HepG2 (cell line): ENCODE results near the gene RFX7. TPM values are rescaled to one million over a fixed set of nuclear protein-coding genes. Genes with fewer than 3 reads are reported as not detected.

Experiments
- BHLHE40 ChIP-seq: IDR thresholded peaks from 2 replicates; pipeline ENCODE4 v1.6.1; 2011; ENCODE audit warnings: low read length, improper control_type of control experiment
- CREB3 ChIP-seq: sonication (generic); formaldehyde crosslinking; IDR thresholded peaks from 2 replicates; pipeline ENCODE4 v1.5.0; 2020; ENCODE audit warnings: missing genetic modification reagents
- FOXA1 ChIP-seq, 2 experiments: fragments of 450-650 bp in 1 of 2; sonication (generic) in 1 of 2; formaldehyde crosslinking in 1 of 2; IDR thresholded peaks; 2 replicates each; pipeline versions ENCODE4 v1.4.0 to v1.6.1; 2016 to 2020; ENCODE audit warnings: missing genetic modification reagents in 1 of 2
- JUN ChIP-seq: sonication (generic); formaldehyde crosslinking; IDR thresholded peaks from 2 replicates; pipeline ENCODE4 v1.4.0; 2020; ENCODE audit warnings: mild to moderate bottlenecking, missing genetic modification reagents
- MAFF ChIP-seq: IDR thresholded peaks from 2 replicates; pipeline ENCODE4 v1.6.1; 2011; ENCODE audit warnings: low read depth, low read length, improper control_type of control experiment
- POGK ChIP-seq: sonication (generic); formaldehyde crosslinking; conservative IDR thresholded peaks from 2 replicates; pipeline ENCODE4 v1.8.0; 2022; ENCODE audit warnings: mild to moderate bottlenecking, moderate library complexity, missing genetic modification reagents
- SAP130 ChIP-seq: IDR thresholded peaks from 2 replicates; pipeline ENCODE4 v1.6.1; 2016; ENCODE audit warnings: low read depth
- TFE3 ChIP-seq: IDR thresholded peaks from 2 replicates; pipeline ENCODE4 v1.6.1; 2016
- THYN1 ChIP-seq: sonication (generic); formaldehyde crosslinking; IDR thresholded peaks from 2 replicates; pipeline ENCODE4 v1.8.1; 2023; ENCODE audit warnings: low read depth, mild to moderate bottlenecking, moderate library complexity, missing genetic modification reagents, borderline replicate concordance
- ZBTB10 ChIP-seq: sonication (generic); formaldehyde crosslinking; IDR thresholded peaks from 2 replicates; pipeline ENCODE4 v1.4.0; 2020; ENCODE audit warnings: missing genetic modification reagents, borderline replicate concordance
- ZBTB34 ChIP-seq: sonication (generic); formaldehyde crosslinking; IDR thresholded peaks from 2 replicates; pipeline ENCODE4 v1.8.0; 2022; ENCODE audit warnings: mild to moderate bottlenecking, missing genetic modification reagents
- ZHX1 ChIP-seq: sonication (generic); formaldehyde crosslinking; IDR thresholded peaks from 2 replicates; pipeline ENCODE4 v1.8.1; 2022; ENCODE audit warnings: low read depth, mild to moderate bottlenecking, missing genetic modification reagents
- ZMAT3 ChIP-seq: sonication (generic); formaldehyde crosslinking; conservative IDR thresholded peaks from 2 replicates; pipeline ENCODE4 v1.7.0; 2021; ENCODE audit warnings: missing genetic modification reagents
- ZNF350 ChIP-seq: sonication (generic); formaldehyde crosslinking; IDR thresholded peaks from 2 replicates; pipeline ENCODE4 v1.4.0; 2020; ENCODE audit warnings: mild to moderate bottlenecking, low read depth, missing genetic modification reagents, borderline replicate concordance
- ZNF550 ChIP-seq: sonication (generic); formaldehyde crosslinking; IDR thresholded peaks from 2 replicates; pipeline ENCODE4 v1.4.0; 2020; ENCODE audit warnings: mild to moderate bottlenecking, missing genetic modification reagents, borderline replicate concordance
- polyA plus RNA-seq, 8 experiments: library from polyadenylated mRNA; depleted of rRNA in 3 of 8; stranded (reverse) in 7 of 8; unstranded in 1 of 8; fragments of >200 nt; fragmentation: Illumina TruSeq in 4 of 8; extraction: Trizol in 4 of 8; gene quantifications; 2 replicates each; pipeline versions ENCODE4 v1.2.1 to v1.2.3, GENCODE V29; 2011 to 2016; ENCODE audit warnings: low read depth in 4 of 8, missing spikeins in 1 of 8, mixed read lengths in 1 of 8; ENCODE audit not compliant: insufficient read depth in 1 of 8
- total RNA-seq, 5 experiments: library from RNA; depleted of rRNA; stranded (reverse); fragments of >200 nt; fragmentation: Illumina TruSeq; extraction: Trizol; gene quantifications; 2 replicates each; pipeline ENCODE4 v1.2.3, GENCODE V29; 2016; ENCODE audit warnings: low read depth in 1 of 5

RFX7 gene
- total and polyA plus RNA-seq, 2 of the 13 experiments (the other 11 are each of a cell fraction or from before 2014, with no cell fraction given), result 8.5 to 10.4 TPM

- no peak for TF ChIP-seq ZNF550 (CRISPR knock-in tag)
- no peak for TF ChIP-seq ZMAT3 (CRISPR knock-in tag)
- peak; percentile 99 for TF ChIP-seq BHLHE40
- TF ChIP-seq THYN1, result no peak
- no peak for TF ChIP-seq MAFF
- TF ChIP-seq FOXA1 (IDR thresholded peaks at IDR 0.05), result no peak
- 0 out of 2 replicates have a peak, but pooled peaks have one; percentile 25 for TF ChIP-seq FOXA1 (CRISPR knock-in tag; IDR thresholded peaks at IDR 0.05)
- TF ChIP-seq ZNF350, result peak; percentile 68; the same call in 1 of the 2 replicates
- peak; percentile 96 for TF ChIP-seq JUN (CRISPR knock-in tag)
- TF ChIP-seq POGK, result peak; percentile 74; the same call in 1 of the 2 replicates
- TF ChIP-seq TFE3 (CRISPR knock-in tag), result peak; percentile 96
- no peak for TF ChIP-seq ZBTB10 (CRISPR knock-in tag)
- no peak for TF ChIP-seq ZBTB34 (CRISPR knock-in tag)
- TF ChIP-seq SAP130, result peak; percentile 77
- TF ChIP-seq CREB3, result no peak
- no peak for TF ChIP-seq ZHX1 (CRISPR knock-in tag)
Measured at GRCh38 chr15:56040081-56041035, 203.3 kb downstream of the RFX7 start (continued).
